ENCODE measurements around the gene NTSR2. TPM values are rescaled to one million over a fixed set of nuclear protein-coding genes. Genes with fewer than 3 reads are reported as not detected.
A peak's percentile ranks its signal among the peaks of the same experiment; 100 is the strongest.

Gene NTSR2
- total RNA-seq, 1 experiment from 2014 or later, result not detected

- ChIA-PET POLR2A (interaction anchor here (0.6 to 1.2 kb wide), 3 partner anchors 12 to 692 kb away, joined by 3 read pairs; no protein-coding TSS in a partner anchor), CTCF (interaction anchor here (0.6 to 1.6 kb wide), 3 partner anchors 13 to 225 kb away, joined by 3 to 5 read pairs (median 3); no protein-coding TSS in a partner anchor)
- intact Hi-C loops (cut with micrococcal nuclease), result no loop called here
- H3K27me3 Mint-ChIP-seq (ENCODE audit: insufficient read depth, unreplicated experiment), result no peaks in the 10 kb centered on the region
- peaks cover 6% of the 10 kb centered on the region for H3K4me1 Mint-ChIP-seq (ENCODE audit: insufficient read depth, unreplicated experiment)
- no peak for TF ChIP-seq CTCF (IDR thresholded peaks at IDR 0.05; ENCODE audit: unreplicated experiment)
- BruUV-seq (replicated peaks), result TSS peak; percentile 71
- peak overlapping the region; percentile 60 for H3K4me3 Mint-ChIP-seq (ENCODE audit: unreplicated experiment)
- H3K9me3 Mint-ChIP-seq (ENCODE audit: unreplicated experiment), result no peaks in the 10 kb centered on the region
- H3K36me3 Mint-ChIP-seq (ENCODE audit: insufficient read depth, unreplicated experiment), result peaks cover 16% of the 10 kb centered on the region
- H3K27ac Mint-ChIP-seq (ENCODE audit: low read depth, unreplicated experiment), result peak overlapping the region; percentile 59
- no peak for DNase-seq (ENCODE audit: unreplicated experiment)
These were observed 57.3 kb downstream of the NTSR2 start for GRCh38 chr2:11612553-11613215.

GRCh38 chr2:11611251-11611650 lies 58.7 kb downstream of the NTSR2 start:
- intact Hi-C loops (cut with micrococcal nuclease), result no loop called here
- BruUV-seq (replicated peaks), result no TSS peak

GRCh38 chr2:11610624-11611242 lies 59.3 kb downstream of the NTSR2 start:
- H3K9me3 Mint-ChIP-seq (ENCODE audit: unreplicated experiment), result no peaks in the 10 kb centered on the region
- H3K36me3 Mint-ChIP-seq (ENCODE audit: insufficient read depth, unreplicated experiment), result peaks cover 7% of the 10 kb centered on the region
- DNase-seq (ENCODE audit: unreplicated experiment), result no peak
- no TSS peak for BruUV-seq (replicated peaks)
- CTCF ChIA-PET, result interaction anchor here (0.7 to 1.6 kb wide), 6 partner anchors 25 to 376 kb away, joined by 3 to 6 read pairs (median 4); no protein-coding TSS in a partner anchor
- intact Hi-C loops (cut with micrococcal nuclease), result no loop called here
- H3K4me1 Mint-ChIP-seq (ENCODE audit: insufficient read depth, unreplicated experiment), result peaks cover 6% of the 10 kb centered on the region
- no peak for TF ChIP-seq CTCF (IDR thresholded peaks at IDR 0.05; ENCODE audit: unreplicated experiment)
- no peaks in the 10 kb centered on the region for H3K27me3 Mint-ChIP-seq (ENCODE audit: insufficient read depth, unreplicated experiment)
- no peak overlapping the region for H3K27ac Mint-ChIP-seq (ENCODE audit: low read depth, unreplicated experiment)
- no peak overlapping the region for H3K4me3 Mint-ChIP-seq (ENCODE audit: unreplicated experiment)
- POLR2A ChIA-PET, result no interaction called here

More at GRCh38 chr2:11611251-11611650, 58.7 kb downstream of the NTSR2 start:
- no peak overlapping the region for H3K4me3 Mint-ChIP-seq (ENCODE audit: unreplicated experiment)
- no peaks in the 10 kb centered on the region for H3K9me3 Mint-ChIP-seq (ENCODE audit: unreplicated experiment)
- peaks cover 12% of the 10 kb centered on the region for H3K36me3 Mint-ChIP-seq (ENCODE audit: insufficient read depth, unreplicated experiment)
- no peaks in the 10 kb centered on the region for H3K27me3 Mint-ChIP-seq (ENCODE audit: insufficient read depth, unreplicated experiment)
- ChIA-PET POLR2A (interaction anchor here (1.2 kb wide), 1 partner anchor 20 kb away, joined by 3 read pairs; no protein-coding TSS in a partner anchor), CTCF (interaction anchor here (0.7 to 1.6 kb wide), 6 partner anchors 26 to 376 kb away, joined by 3 to 6 read pairs (median 4); no protein-coding TSS in a partner anchor)
- peak overlapping the region; percentile 59 for H3K27ac Mint-ChIP-seq (ENCODE audit: low read depth, unreplicated experiment)
- TF ChIP-seq CTCF (IDR thresholded peaks at IDR 0.05; ENCODE audit: unreplicated experiment), result no peak
- peaks cover 6% of the 10 kb centered on the region for H3K4me1 Mint-ChIP-seq (ENCODE audit: insufficient read depth, unreplicated experiment)
- DNase-seq (ENCODE audit: unreplicated experiment), result no peak

Other genes with a start within 250 kb of the NTSR2 start
- 16.1 and 16.6 TPM in 2 replicates for gene E2F6, start 204.0 kb downstream of the NTSR2 start, total RNA-seq (2022)
- gene GREB1, start 136.2 kb downstream of the NTSR2 start, total RNA-seq (2022), result 1.7 and 2.3 TPM in 2 replicates
- 47.0 and 65.7 TPM in 2 replicates for gene LPIN1, start 76.4 kb upstream of the NTSR2 start, total RNA-seq (2022)

All from MCF 10A (cell line).